Measurements from ENCODE around the gene PEBP1. TPM values are rescaled to one million over a fixed set of nuclear protein-coding genes. Genes with fewer than 3 reads are reported as not detected.

PEBP1 gene
- total and polyA plus RNA-seq, 4 donors, result 123 to 317 (median 167) TPM

- ATAC-seq (ENCODE audit: insufficient read depth, low FRiP score) (no peak), DNase-seq (no peak)
- Histone ChIP-seq H3K27me3 (ENCODE audit: control insufficient read depth in 3 of 3, insufficient read depth in 3 of 3, low read length in 2 of 3) (no peaks in the 10 kb centered on the region), H3K27ac (ENCODE audit: low read depth in 1 of 2, low read length in 1 of 2) (peak overlapping the region; percentile 94 to 96), H3K9me3 (ENCODE audit: control insufficient read depth in 4 of 4, insufficient read depth in 3 of 4, low read length in 3 of 4) (no peaks in the 10 kb centered on the region), H3K9ac (ENCODE audit: insufficient read depth in 1 of 2, low read length in 2 of 2) (peak overlapping the region; percentile 8 to 52), H3K4me3 (peak overlapping the region; percentile 92), H3K4me1 (ENCODE audit: control insufficient read depth in 5 of 5, insufficient read depth in 5 of 5, low read length in 5 of 5) (peaks cover 0 to 10% (median 2%) of the 10 kb centered on the region in 5 donors), H3K36me3 (ENCODE audit: control insufficient read depth in 4 of 4, insufficient read depth in 4 of 4, low read length in 4 of 4) (peaks cover 10 to 20% (median 15%) of the 10 kb centered on the region in 4 donors)
- 80 to 84% methylated on average over 10 of the region's 10 CpGs for WGBS, 2 donors
- TF ChIP-seq CTCF (IDR thresholded peaks at IDR 0.05; ENCODE audit: control extremely low read depth, extremely low read depth), result no peak
These were observed 1.3 kb downstream of the PEBP1 start for GRCh38 chr12:118137148-118137678.

GRCh38 chr12:118140825-118141224, 4.9 kb downstream of the PEBP1 start:
- Histone ChIP-seq H3K27ac (ENCODE audit: low read depth in 1 of 2, low read length in 1 of 2) (no peak overlapping the region), H3K9ac (ENCODE audit: insufficient read depth in 1 of 2, low read length in 2 of 2) (no peak overlapping the region), H3K27me3 (ENCODE audit: control insufficient read depth in 3 of 3, insufficient read depth in 3 of 3, low read length in 2 of 3) (no peaks in the 10 kb centered on the region), H3K4me1 (ENCODE audit: control insufficient read depth in 5 of 5, insufficient read depth in 5 of 5, low read length in 5 of 5) (peaks cover 0 to 6% (median 2%) of the 10 kb centered on the region in 5 donors), H3K9me3 (ENCODE audit: control insufficient read depth in 4 of 4, insufficient read depth in 3 of 4, low read length in 3 of 4) (no peaks in the 10 kb centered on the region), H3K4me3 (no peak overlapping the region), H3K36me3 (ENCODE audit: control insufficient read depth in 4 of 4, insufficient read depth in 4 of 4, low read length in 4 of 4) (peaks cover 17 to 40% (median 31%) of the 10 kb centered on the region in 4 donors)
- no peak for ATAC-seq (ENCODE audit: insufficient read depth, low FRiP score)
- 98 to 100% methylated on average over 8 of the region's 8 CpGs for WGBS, 2 donors
- no peak for TF ChIP-seq CTCF (IDR thresholded peaks at IDR 0.05; ENCODE audit: control extremely low read depth, extremely low read depth)
- no peak for DNase-seq

GRCh38 chr12:118144499-118144898, 8.6 kb downstream of the PEBP1 start:
- 97 to 98% methylated on average over 13 of the region's 13 CpGs for WGBS, 2 donors
- DNase-seq (no peak), ATAC-seq (ENCODE audit: insufficient read depth, low FRiP score) (no peak)
- Histone ChIP-seq H3K36me3 (ENCODE audit: control insufficient read depth in 4 of 4, insufficient read depth in 4 of 4, low read length in 4 of 4) (peaks cover 22 to 34% (median 32%) of the 10 kb centered on the region in 4 donors), H3K27ac (ENCODE audit: low read depth in 1 of 2, low read length in 1 of 2) (no peak overlapping the region), H3K9me3 (ENCODE audit: control insufficient read depth in 4 of 4, insufficient read depth in 3 of 4, low read length in 3 of 4) (no peaks in the 10 kb centered on the region), H3K4me3 (no peak overlapping the region), H3K27me3 (ENCODE audit: control insufficient read depth in 3 of 3, insufficient read depth in 3 of 3, low read length in 2 of 3) (no peaks in the 10 kb centered on the region), H3K9ac (ENCODE audit: insufficient read depth in 1 of 2, low read length in 2 of 2) (no peak overlapping the region), H3K4me1 (ENCODE audit: control insufficient read depth in 5 of 5, insufficient read depth in 5 of 5, low read length in 5 of 5) (peaks cover 0 to under 1% (median 0%) of the 10 kb centered on the region in 5 donors)
- TF ChIP-seq CTCF (IDR thresholded peaks at IDR 0.05; ENCODE audit: control extremely low read depth, extremely low read depth), result no peak
